NCI-H146 (cell line): ENCODE measurements around the gene RBM33.
"Not testable (repeated sequence)": the region's sequence is repeated elsewhere in the genome, so short reads cannot be mapped to it uniquely, and the experiment has no call there.

ENCODE experiments used
- DNase-seq: peaks from one replicate; lab custom pipeline; 2025; lab: John Stamatoyannopoulos, UW

RBM33 gene

GRCh38 chr7:155690655-155691054 lies 46.2 kb downstream of the RBM33 start:
- DNase-seq = not testable (repeated sequence)

GRCh38 chr7:155692317-155692716 lies 47.9 kb downstream of the RBM33 start:
- DNase-seq = no peak

GRCh38 chr7:155693826-155694225 lies 49.4 kb downstream of the RBM33 start:
- no peak for DNase-seq

- no peak for DNase-seq
Measured at GRCh38 chr7:155694851-155695250, 50.4 kb downstream of the RBM33 start.

GRCh38 chr7:155696747-155697146 lies 52.3 kb downstream of the RBM33 start:
- no peak for DNase-seq

- no peak for DNase-seq
Measured at GRCh38 chr7:155698633-155699032, 54.2 kb downstream of the RBM33 start.

GRCh38 chr7:155699180-155699579 lies 54.7 kb downstream of the RBM33 start:
- no peak for DNase-seq

GRCh38 chr7:155700847-155701246 lies 56.4 kb downstream of the RBM33 start:
- DNase-seq = no peak

GRCh38 chr7:155701972-155702544 lies 57.6 kb downstream of the RBM33 start:
- DNase-seq = no peak

GRCh38 chr7:155702616-155703015 lies 58.2 kb downstream of the RBM33 start:
- no peak for DNase-seq

- no peak for DNase-seq
Measured at GRCh38 chr7:155705623-155706360, 61.3 kb downstream of the RBM33 start.

GRCh38 chr7:155706376-155706775 lies 61.9 kb downstream of the RBM33 start:
- no peak for DNase-seq

- no peak for DNase-seq
Measured at GRCh38 chr7:155709453-155709852, 65.0 kb downstream of the RBM33 start.

- DNase-seq = no peak
Measured at GRCh38 chr7:155710031-155710430, 65.6 kb downstream of the RBM33 start.

GRCh38 chr7:155710530-155710929 lies 66.1 kb downstream of the RBM33 start:
- DNase-seq = no peak

- no peak for DNase-seq
Measured at GRCh38 chr7:155711081-155711480, 66.6 kb downstream of the RBM33 start.

- DNase-seq = no peak
Measured at GRCh38 chr7:155713384-155713783, 68.9 kb downstream of the RBM33 start.

- no peak for DNase-seq
Measured at GRCh38 chr7:155714702-155715101, 70.2 kb downstream of the RBM33 start.

GRCh38 chr7:155715111-155715805 lies 70.8 kb downstream of the RBM33 start:
- DNase-seq = no peak

- no peak for DNase-seq
Measured at GRCh38 chr7:155717010-155717744, 72.7 kb downstream of the RBM33 start.

GRCh38 chr7:155721056-155721455 lies 76.6 kb downstream of the RBM33 start:
- DNase-seq = no peak

GRCh38 chr7:155722118-155722517 lies 77.7 kb downstream of the RBM33 start:
- DNase-seq = no peak

GRCh38 chr7:155722936-155723335 lies 78.5 kb downstream of the RBM33 start:
- no peak for DNase-seq
